HG02571 (cell line): ENCODE results near the gene METTL13.

Source experiments
- ATAC-seq: cut with Tn5 transposase; IDR thresholded peaks from one replicate; pipeline ENCODE4 v1.9.1; 2021; ENCODE audit warnings: mild to moderate bottlenecking, moderate library complexity; ENCODE audit not compliant: unreplicated experiment

METTL13 gene

DNA sequence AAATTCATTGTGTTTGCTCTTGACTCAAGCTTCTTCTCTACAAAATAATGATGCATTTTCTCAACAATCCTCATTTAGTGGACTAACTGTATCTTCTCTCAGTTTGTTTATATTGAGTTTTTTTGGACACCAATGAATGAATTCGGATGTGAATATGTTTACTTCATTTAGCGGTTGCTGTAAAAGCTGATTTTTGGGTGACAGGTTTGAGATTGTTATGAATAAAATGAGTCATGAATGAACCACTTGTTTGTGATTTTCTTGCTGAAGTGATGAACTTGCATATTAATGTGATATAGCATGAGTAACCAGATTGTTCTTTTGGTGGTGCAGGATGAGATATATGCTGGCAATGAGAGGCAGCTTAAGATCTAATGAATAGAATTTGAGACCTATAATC is 62.9 kb downstream of the METTL13 start:
- ATAC-seq = no peak

DNA sequence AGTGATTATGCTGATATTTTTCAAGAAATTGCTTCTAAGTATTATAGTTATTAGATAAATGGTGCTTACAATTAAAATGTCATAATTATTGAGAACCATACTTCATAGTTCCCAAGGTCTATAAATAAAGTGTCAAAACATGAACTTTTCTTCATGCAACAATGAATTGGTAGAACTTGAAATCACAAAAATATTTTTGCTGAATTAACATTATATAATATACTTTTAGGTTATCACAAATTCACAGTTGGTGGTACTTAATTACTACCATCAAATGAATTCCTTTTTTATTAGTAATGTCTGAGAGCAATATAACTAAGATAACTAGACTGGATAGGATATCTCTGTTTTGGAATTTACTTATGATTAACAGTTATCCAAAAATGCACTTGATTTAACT is 64.5 kb downstream of the METTL13 start:
- no peak for ATAC-seq
